PC-3 (cell line): ENCODE results near the gene AWAT2. TPM values are rescaled to one million over a fixed set of nuclear protein-coding genes. Genes with fewer than 3 reads are reported as not detected.

Experiments used
- ATAC-seq: fragments of 200-7000 bp; cut with Tn5 transposase; 2 replicates; pipeline ENCODE4 v1.9.1; 2020; ENCODE audit warnings: mild to moderate bottlenecking, moderate library complexity
- BruUV-seq: library from RNA; stranded (reverse); fragments of 400-500 nt; replicated peaks from 2 replicates; lab custom pipeline; 2021; lab: Mats Ljungman, UMichigan
- CTCF ChIA-PET: fragments of 300-600 bp; sonication (Branson Sonifier 250); formaldehyde crosslinking; loops from one replicate; lab custom pipeline; 2022; ENCODE audit warnings: antibody characterized with exemption; lab: Charles Lee
- POLR2A ChIA-PET: fragments of 300-600 bp; sonication (Branson Sonifier 250); formaldehyde crosslinking; loops from one replicate; lab custom pipeline; 2022; ENCODE audit warnings: antibody characterized with exemption; ENCODE audit not compliant: unreplicated experiment; lab: Charles Lee
- DNase-seq: peaks from one replicate; pipeline ENCODE4 v3.0.0-alpha.2; 2015
- H2AFZ ChIP-seq: fragments of 300-600 bp; sonication (generic); 2 replicates; pipeline ENCODE4 v1.6.0; 2016; ENCODE audit warnings: antibody characterized with exemption, low read length
- H3F3A ChIP-seq: fragments of 300-600 bp; sonication (generic); one replicate; pipeline ENCODE4 v1.6.0; 2017; ENCODE audit warnings: antibody characterized with exemption, low read length, control low read depth, mild to moderate bottlenecking; ENCODE audit not compliant: unreplicated experiment
- H3K27ac ChIP-seq: fragments of 300-600 bp; sonication (generic); 2 replicates; pipeline ENCODE4 v1.5.1; 2016; ENCODE audit warnings: mild to moderate bottlenecking, low read length
- H3K27me3 ChIP-seq: fragments of 300-600 bp; sonication (generic); 2 replicates; pipeline ENCODE4 v1.6.1; 2016; ENCODE audit warnings: low read length, mixed read lengths
- H3K36me3 ChIP-seq: fragments of 300-600 bp; sonication (generic); 2 replicates; pipeline ENCODE4 v1.6.1; 2016; ENCODE audit warnings: low read depth, mixed run types, low read length, mixed read lengths
- H3K4me1 ChIP-seq: fragments of 300-600 bp; sonication (generic); 2 replicates; pipeline ENCODE4 v1.5.1; 2016; ENCODE audit warnings: low read length; ENCODE audit not compliant: insufficient read depth
- H3K4me2 ChIP-seq: fragments of 300-600 bp; sonication (generic); 2 replicates; pipeline ENCODE4 v1.6.0; 2016; ENCODE audit warnings: low read length
- H3K4me3 ChIP-seq: fragments of 300-600 bp; sonication (generic); 2 replicates; pipeline ENCODE4 v1.5.1; 2016; ENCODE audit warnings: mild to moderate bottlenecking, low read length, mixed read lengths
- H3K79me2 ChIP-seq: fragments of 300-600 bp; sonication (generic); 2 replicates; pipeline ENCODE4 v1.6.1; 2017; ENCODE audit warnings: low read length, mixed read lengths
- H3K9ac ChIP-seq: fragments of 300-600 bp; sonication (generic); 2 replicates; pipeline ENCODE4 v1.6.0; 2016; ENCODE audit warnings: mild to moderate bottlenecking, low read length
- H3K9me2 ChIP-seq: fragments of 300-600 bp; sonication (generic); replicated peaks from 2 replicates; pipeline ENCODE4 v1.6.1; 2016; ENCODE audit warnings: mixed run types, low read length, mixed read lengths
- H3K9me3 ChIP-seq: fragments of 300-600 bp; sonication (generic); 2 replicates; pipeline ENCODE4 v1.6.1; 2016; ENCODE audit warnings: low read length, mixed read lengths
- H4K20me1 ChIP-seq: fragments of 300-600 bp; sonication (generic); 2 replicates; pipeline ENCODE4 v1.6.1; 2016; ENCODE audit warnings: low read length, mixed read lengths
- CTCF ChIP-seq: fragments of 300-600 bp; sonication (generic); conservative IDR thresholded peaks from 2 replicates; pipeline ENCODE4 v1.5.1; 2017; ENCODE audit warnings: antibody characterized with exemption, low read depth, mild to moderate bottlenecking, low read length
- EZH2 ChIP-seq: fragments of 300-600 bp; sonication (generic); IDR thresholded peaks from one replicate; pipeline ENCODE4 v1.6.1; 2017; ENCODE audit warnings: antibody characterized with exemption, mild to moderate bottlenecking, low read length; ENCODE audit not compliant: unreplicated experiment
- EZH2phosphoT487 ChIP-seq: fragments of 300-600 bp; sonication (generic); IDR thresholded peaks from 2 replicates; pipeline ENCODE4 v1.6.1; 2018; ENCODE audit warnings: mild to moderate bottlenecking, antibody characterized with exemption, low read length, borderline replicate concordance
- intact Hi-C: fragments of 100-400 bp; cut with micrococcal nuclease; formaldehyde crosslinking; loops from 2 replicates; pipeline ENCODE4 v1.9.0; 2023
- total RNA-seq: library from RNA; depleted of rRNA; stranded (reverse); fragments of >200 nt; gene quantifications from 2 replicates; pipeline ENCODE4 v1.2.3, GENCODE V29; 2014

AWAT2 gene
- total RNA-seq, 1 experiment from 2014 or later: not detected

- BruUV-seq: no TSS peak
- H3K9ac ChIP-seq: no peak overlapping the region
- H3K4me3 ChIP-seq: no peak overlapping the region
- no peak overlapping the region for H2AFZ ChIP-seq
- H4K20me1 ChIP-seq: no peaks in the 10 kb centered on the region
- DNase-seq (no peak), ATAC-seq (no peak)
- ChIA-PET CTCF (interaction anchor here (0.5 kb wide), 1 partner anchor 98 kb away, joined by 3 read pairs; no protein-coding TSS in a partner anchor), POLR2A (interaction anchor here (0.5 kb wide), 1 partner anchor 610 kb away, joined by 4 read pairs; no protein-coding TSS in a partner anchor)
- H3K4me2 ChIP-seq: no peak overlapping the region
- no peak for TF ChIP-seq CTCF
- TF ChIP-seq EZH2phosphoT487: no peak
- TF ChIP-seq EZH2: no peak
- no peaks in the 10 kb centered on the region for H3F3A ChIP-seq
- H3K27ac ChIP-seq: no peak overlapping the region
- H3K36me3 ChIP-seq: no peaks in the 10 kb centered on the region
- intact Hi-C loops: loop anchor here (5.0 kb wide), 1 partner anchor 417 kb away; the partner anchor contains the start of gene EDA
- H3K9me2 ChIP-seq: no peaks in the 10 kb centered on the region
- peaks cover 8% of the 10 kb centered on the region for H3K4me1 ChIP-seq
- no peaks in the 10 kb centered on the region for H3K9me3 ChIP-seq
- H3K27me3 ChIP-seq: no peaks in the 10 kb centered on the region
- H3K79me2 ChIP-seq: no peaks in the 10 kb centered on the region
Measured at GRCh38 chrX:70034646-70035045, 15.1 kb downstream of the AWAT2 start.

DNA sequence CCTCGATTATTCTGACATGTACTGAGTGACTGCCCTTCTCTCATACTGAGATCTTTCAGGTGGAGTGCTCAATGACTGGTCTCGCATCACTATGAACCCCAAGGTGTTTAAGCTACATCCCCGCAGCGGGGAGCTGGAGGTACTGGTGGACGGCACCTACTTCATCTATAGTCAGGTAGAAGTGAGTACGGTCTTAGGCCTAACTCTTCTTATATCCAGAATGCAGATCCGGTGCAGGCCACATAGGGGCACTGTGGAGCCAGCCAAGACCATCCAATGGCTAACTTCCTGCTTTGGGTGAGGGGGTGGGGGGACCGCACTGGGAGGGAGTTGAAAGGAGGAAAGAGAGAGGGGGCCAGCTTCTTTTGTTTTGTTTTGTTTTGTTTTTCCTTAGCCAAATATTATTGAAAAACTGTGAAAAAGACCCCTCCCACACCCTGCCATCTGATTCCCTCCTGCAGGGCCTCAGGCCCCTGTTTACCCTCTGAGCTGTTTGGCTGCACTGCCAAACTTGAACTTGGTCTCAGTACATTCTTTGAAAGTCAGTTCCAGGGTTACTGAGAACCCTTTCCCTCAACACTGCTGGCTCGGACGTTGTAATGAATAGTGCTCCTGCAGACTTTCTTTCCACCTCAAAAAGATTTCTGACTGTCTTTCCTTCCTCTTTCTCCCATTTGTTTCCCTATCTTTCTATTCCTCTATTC lies 16.2 kb downstream of the AWAT2 start:
- intact Hi-C loops: loop anchor here (1.0 to 5.0 kb wide), 2 partner anchors 63 to 416 kb away; partner anchors contain the start of gene EDA
- Histone ChIP-seq H2AFZ (no peak overlapping the region), H3K9ac (no peak overlapping the region), H3K79me2 (no peaks in the 10 kb centered on the region), H3K9me2 (no peaks in the 10 kb centered on the region), H3K4me2 (no peak overlapping the region), H3K9me3 (no peaks in the 10 kb centered on the region), H3K27me3 (no peaks in the 10 kb centered on the region), H3K4me3 (no peak overlapping the region), H4K20me1 (no peaks in the 10 kb centered on the region), H3F3A (no peaks in the 10 kb centered on the region), H3K27ac (no peak overlapping the region), H3K4me1 (peaks cover 1% of the 10 kb centered on the region), H3K36me3 (no peaks in the 10 kb centered on the region)
- ChIA-PET POLR2A (interaction anchor here (0.5 kb wide), 1 partner anchor 100 kb away, joined by 12 read pairs; the partner anchor contains the start of gene IGBP1), CTCF (interaction anchor here (1.1 to 1.5 kb wide), 2 partner anchors 99 to 495 kb away, joined by 4 read pairs; partner anchors contain the start of gene IGBP1)
- TF ChIP-seq EZH2: no peak
- TF ChIP-seq CTCF: peak; percentile 78
- ATAC-seq: peak; percentile 67
- no TSS peak for BruUV-seq
- DNase-seq: peak; percentile 59

DNA sequence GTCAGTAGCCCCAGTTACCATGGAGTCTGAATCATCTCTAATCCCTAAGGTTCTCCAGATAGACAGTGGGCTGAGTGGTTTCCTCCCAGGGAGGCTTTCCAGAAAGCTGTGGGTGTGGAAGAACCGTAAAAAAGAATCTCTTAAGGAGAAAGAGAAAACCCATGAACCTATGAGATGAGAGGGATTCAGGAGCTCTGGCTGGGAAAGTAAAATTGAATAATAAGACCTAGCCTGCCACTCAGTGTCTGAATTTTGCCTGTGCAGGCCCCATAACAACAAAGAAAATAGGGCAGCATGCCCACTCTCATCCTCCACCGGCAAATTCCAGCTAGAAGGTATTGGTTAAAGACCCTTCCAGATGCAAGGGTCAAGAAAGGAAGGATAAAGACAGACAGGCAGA lies 16.9 kb downstream of the AWAT2 start:
- Histone ChIP-seq H3F3A (no peaks in the 10 kb centered on the region), H4K20me1 (no peaks in the 10 kb centered on the region), H2AFZ (no peak overlapping the region), H3K4me2 (no peak overlapping the region), H3K9me2 (no peaks in the 10 kb centered on the region), H3K79me2 (no peaks in the 10 kb centered on the region), H3K4me1 (no peaks in the 10 kb centered on the region), H3K27ac (no peak overlapping the region), H3K36me3 (no peaks in the 10 kb centered on the region), H3K9ac (no peak overlapping the region), H3K27me3 (no peaks in the 10 kb centered on the region), H3K9me3 (no peaks in the 10 kb centered on the region), H3K4me3 (no peak overlapping the region)
- intact Hi-C loops: loop anchor here (1.0 to 5.0 kb wide), 2 partner anchors 64 to 415 kb away; partner anchors contain the start of gene EDA
- ATAC-seq (peak; percentile 28; the same call in 1 of the 2 replicates), DNase-seq (no peak)
- TF ChIP-seq EZH2phosphoT487 (no peak), EZH2 (no peak), CTCF (no peak)
- no TSS peak for BruUV-seq
- ChIA-PET POLR2A (no interaction called here), CTCF (interaction anchor here (1.1 to 1.5 kb wide), 2 partner anchors 100 to 494 kb away, joined by 4 read pairs; partner anchors contain the start of gene IGBP1)
